NOMO-1 treated with DMSO at 0.1 percent for 48 hours (cell line): ENCODE data around the gene DPF3.

Source experiments
- DNase-seq: peaks from one replicate; lab custom pipeline; 2025; ENCODE audit not compliant: unreplicated experiment; lab: John Stamatoyannopoulos, UW

DPF3 gene

GRCh38 chr14:72745546-72745945 lies 148.4 kb downstream of the DPF3 start:
- DNase-seq: no peak

DNA sequence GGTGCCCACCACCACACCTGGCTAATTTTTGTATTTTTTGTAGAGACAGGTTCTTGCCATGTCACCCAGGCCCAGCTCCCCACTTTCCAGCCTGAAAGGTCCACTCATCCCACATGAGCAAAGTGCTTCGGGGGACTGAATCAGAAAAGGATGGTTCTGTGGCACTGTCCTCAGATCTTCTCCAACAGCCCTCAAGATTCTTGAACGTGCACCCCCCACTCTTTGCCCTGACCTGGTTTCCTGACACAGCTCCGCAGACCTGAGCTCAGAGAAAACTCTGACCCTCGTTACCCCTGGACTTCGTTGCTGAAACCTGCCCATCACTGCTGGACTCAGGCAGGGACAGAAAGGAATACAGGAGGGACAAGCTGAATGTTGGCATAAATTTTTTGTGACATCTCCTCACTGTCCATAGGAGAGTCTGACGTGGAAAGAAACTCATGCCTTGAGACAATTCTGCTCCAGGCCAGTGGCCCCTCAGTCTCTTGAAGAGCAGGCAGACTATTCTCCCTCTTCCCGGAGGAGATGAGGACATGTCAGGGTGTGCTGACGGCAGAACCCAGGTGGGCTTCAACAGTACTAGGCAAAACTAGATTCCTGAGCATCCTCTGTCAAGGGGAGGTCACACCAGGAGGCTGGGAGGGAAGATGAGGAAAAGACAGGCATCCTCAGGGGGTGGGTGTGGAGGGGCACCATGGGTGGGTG lies 149.3 kb downstream of the DPF3 start:
- no peak for DNase-seq

- DNase-seq: no peak
Measured at GRCh38 chr14:72743626-72744025, 150.3 kb downstream of the DPF3 start.

DNA sequence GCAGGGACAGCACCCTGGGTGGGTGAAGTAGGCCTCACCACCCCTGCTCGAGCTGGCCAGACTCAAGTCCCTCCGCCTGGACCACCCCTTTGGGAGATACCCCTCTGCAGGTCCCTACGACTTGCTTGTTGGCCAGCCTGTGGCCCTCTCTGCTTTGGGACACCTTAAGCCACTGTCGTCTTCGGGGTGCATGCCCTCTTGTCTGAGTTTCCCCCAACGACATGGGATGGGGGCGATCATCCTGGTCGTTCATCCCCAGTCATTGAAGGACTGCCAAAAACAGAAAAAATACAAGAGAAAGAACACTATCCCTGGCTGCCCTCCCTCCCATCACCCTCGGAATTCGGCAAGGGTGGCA lies 151.1 kb downstream of the DPF3 start:
- no peak for DNase-seq

DNA sequence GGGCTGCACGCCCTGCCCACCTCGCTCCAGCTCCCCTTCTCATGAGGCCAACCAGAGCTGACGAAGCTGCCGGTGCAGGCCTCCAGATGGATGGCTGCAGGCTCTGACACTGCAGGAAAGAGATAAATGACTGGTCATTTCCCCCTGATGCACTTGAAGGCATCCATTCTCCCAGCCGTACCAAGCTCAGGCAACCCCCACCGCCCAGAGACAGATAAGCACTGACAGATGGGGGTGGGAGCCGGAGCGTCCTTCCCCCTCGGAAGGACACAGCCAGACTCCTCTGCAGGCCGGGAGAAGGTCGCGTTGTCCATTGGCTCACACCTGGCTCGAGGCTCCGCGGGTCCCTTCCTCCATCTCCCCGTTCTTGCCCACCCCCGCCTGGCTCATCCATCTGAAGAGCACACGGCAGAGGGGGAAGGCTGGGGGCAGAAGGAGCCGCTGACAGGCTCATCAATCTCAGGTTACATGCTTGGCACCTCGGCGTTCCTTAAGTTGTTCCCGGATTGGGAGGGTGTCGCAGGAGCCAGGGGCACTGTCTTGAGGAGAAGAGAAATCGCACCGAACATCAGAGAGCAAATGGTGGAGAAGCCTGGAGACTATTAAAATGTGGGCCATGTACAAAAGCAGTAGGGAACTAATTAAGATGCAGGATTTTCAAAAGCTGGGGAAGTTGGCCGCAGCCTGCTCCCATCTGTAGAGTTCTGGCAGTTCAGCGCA lies 151.6 kb downstream of the DPF3 start:
- no peak for DNase-seq

DNA sequence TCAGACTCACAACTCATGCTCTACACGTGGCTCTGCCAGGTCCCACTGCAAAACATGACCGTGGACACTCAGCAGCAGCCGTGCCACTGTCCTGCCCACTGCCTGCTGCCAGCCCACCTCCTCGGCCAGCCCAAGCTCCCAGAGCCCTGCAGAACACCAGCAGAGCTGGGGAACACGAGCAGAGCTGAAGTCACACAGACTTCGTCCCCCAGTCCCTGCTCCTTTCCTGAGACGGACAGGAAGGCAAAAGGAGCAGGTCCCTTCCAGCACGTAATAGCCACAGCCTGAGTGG lies 152.1 kb downstream of the DPF3 start:
- no peak for DNase-seq

DNA sequence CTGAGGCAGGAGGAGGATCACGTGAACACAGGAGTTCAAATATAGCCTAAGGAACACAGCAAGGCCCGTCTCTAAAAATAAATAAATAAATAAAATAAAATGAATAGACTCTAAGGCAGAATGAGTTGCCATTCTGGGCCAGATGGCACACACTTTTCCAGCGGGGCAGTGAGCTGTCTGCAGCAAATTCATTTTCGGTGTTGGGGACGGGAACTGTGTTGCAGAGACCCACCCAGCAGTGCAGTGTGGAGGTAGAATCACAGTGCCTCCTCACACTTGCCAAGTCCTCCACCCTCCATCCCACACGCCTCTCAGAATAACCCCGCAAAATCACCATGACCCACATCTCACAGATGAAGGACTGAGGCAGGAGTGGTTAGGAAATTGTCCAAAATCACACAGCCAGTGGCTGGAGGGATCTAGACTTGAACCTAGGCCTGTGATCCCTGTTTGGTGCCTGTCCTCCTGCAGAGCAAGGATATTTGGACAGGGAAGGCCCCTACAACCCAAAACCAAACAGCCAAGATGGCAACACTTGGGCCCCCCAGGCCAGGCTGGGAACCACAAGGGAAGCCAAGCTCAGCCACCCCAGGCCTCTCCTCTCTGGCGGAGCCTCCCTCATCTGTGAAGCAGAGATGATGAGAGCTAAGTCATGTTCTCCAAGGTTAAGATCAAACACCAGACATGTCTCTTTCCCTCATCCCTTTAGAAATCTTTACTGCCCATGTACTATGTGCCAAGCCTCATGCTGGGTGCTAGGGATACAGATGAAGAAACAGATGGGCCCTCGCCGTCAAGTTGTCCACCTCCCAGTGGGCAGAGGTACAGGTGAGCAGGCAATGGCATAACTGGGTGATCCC lies 152.7 kb downstream of the DPF3 start:
- no peak for DNase-seq

DNA sequence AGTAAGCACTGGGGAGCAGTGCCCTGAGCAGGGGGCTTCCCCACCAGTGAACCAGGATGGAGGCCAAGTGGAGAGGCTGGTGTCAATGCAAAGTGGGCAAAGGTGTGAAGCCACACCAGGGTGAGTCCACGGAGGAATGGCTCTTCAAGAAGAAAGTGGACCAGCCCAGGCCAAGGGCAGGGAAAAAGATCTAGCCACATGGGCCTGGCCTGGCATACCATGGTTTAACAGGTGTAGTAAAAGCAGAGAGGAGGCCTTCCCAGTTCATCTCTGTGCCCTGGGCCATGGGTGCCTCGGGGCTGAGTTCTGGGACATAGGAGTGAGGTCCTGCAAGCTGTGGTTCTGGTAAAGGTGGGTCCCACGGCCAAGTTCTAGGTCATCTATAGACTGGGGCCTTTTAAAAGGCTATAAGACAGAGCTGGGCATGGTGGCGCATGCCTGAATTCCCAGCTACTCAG lies 153.4 kb downstream of the DPF3 start:
- no peak for DNase-seq

DNA sequence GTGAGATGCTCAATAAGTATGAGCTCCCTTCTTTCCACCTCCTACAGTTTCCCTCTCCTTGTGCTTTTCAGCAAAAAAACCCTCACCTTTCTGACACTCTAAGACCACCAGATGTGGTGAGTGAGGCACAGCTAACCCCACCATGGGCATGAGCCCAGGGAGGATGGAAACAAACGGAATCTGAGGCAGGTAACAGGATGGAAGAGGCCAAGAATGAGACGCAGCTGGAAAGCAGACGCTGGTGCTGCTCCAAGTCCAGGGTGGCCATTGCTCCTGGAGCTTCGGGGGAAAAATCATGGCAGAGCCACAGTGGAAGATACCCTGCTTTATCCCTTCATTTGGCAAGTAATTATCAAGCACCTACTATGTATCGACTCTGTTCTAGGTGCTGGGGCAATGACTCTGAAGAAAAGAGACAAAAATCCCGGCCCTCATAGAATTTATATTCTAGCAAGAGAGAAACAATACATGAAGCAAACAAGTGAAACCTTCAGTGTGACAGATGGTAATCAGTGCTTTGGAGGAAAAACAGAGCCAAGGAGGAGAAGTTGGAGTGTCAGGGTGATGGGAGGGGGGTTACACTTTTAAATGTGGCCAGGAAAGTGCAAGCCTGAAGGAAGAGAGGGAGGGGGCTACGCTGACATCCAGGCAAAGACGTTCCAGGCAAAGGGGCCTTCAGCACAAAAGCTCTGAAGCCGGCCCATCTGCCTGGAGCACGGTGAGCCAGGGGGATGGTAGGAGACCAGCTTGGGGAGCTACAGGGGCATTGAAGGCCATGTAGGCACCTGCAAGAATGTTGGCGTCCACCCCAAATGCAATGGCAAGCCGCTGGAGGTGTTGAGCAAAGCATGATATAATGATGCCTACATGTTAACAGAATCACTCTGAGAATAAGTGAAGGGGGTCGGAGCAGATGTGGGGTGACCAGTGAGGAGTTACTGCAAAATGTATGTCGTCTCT lies 154.2 kb downstream of the DPF3 start:
- no peak for DNase-seq

GRCh38 chr14:72738161-72738611 lies 155.7 kb downstream of the DPF3 start:
- DNase-seq: no peak

- DNase-seq: no peak
Measured at GRCh38 chr14:72737560-72737943, 156.3 kb downstream of the DPF3 start.

- DNase-seq: no peak
Measured at GRCh38 chr14:72736786-72737559, 156.9 kb downstream of the DPF3 start.

GRCh38 chr14:72736308-72736707 lies 157.6 kb downstream of the DPF3 start:
- no peak for DNase-seq

GRCh38 chr14:72732022-72732780 lies 161.7 kb downstream of the DPF3 start:
- peak; percentile 1 for DNase-seq

GRCh38 chr14:72731252-72732020 lies 162.5 kb downstream of the DPF3 start:
- DNase-seq: no peak

DNA sequence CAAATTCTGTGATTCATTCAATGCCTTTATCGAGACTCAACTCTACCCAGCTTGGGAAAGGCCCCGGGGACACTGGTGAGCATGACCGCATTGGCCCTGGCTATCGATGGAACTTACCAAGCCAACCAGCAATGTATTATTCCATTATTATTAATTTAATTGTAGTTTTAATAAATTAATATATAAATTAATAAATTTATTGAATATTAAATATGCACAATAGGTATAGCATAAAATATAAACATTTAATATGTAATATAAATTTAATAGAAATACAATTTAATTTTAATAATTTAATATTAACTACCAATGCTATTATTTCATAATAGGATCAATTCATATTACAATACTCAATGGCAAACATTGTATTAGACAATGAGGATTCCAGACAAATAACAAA lies 163.4 kb downstream of the DPF3 start:
- no peak for DNase-seq

- DNase-seq: no peak
Measured at GRCh38 chr14:72726444-72726843, 167.5 kb downstream of the DPF3 start.

DNA sequence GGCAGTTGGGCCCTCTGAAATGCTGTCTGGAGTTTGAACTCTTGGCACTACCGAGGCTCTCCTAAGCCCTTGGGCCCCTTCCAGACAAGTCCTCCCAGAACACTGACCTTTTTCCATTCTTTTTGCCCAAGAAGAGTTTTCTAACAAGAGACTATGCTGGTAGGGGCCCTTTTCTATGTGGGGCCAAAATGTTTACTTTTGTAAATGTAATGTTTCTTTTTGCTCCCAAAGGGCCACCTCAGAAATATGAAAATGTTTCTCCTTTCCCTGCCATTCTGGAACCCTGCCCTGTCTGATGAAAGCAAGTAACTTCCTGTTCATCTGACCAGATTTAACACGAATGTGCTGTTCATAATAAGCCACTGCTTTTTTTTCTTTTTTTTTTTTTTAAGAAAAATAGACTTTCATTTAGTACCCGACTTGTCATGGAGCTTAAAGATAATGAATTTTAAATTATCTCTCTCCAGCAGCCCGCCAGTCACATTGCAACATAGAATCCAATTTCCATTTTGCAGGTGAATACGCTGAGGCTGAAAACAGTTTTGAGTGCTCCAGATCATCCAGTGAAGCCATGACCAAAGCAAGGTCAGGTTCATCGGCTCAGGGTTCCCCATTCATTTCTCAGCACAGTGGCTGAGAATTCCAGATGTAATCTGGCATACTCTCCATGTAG lies 169.9 kb downstream of the DPF3 start:
- no peak for DNase-seq
